Peyer's patch (tissue), 4 donors: Measurements from ENCODE around the gene ARF3.

Experiments used
- POLR2A ChIP-seq, 2 donors: fragments of 450-650 bp; IDR thresholded peaks; one replicate each; pipeline ENCODE4 v1.5.1; 2017; ENCODE audit warnings: antibody characterized with exemption in 2 of 2, mild to moderate bottlenecking in 2 of 2, moderate library complexity in 2 of 2
- TF ChIP-seq, protein P1 (sequence below), 6 experiments: fragments of 450-650 bp in 4 of 6; fragments of 200-600 bp in 2 of 6; sonication (generic) in 1 of 6; IDR thresholded peaks; one replicate each; pipeline ENCODE4 v1.5.1; 2017 to 2019; ENCODE audit warnings: antibody characterized with exemption in 6 of 6, mild to moderate bottlenecking in 3 of 6, moderate library complexity in 1 of 6

DNA sequence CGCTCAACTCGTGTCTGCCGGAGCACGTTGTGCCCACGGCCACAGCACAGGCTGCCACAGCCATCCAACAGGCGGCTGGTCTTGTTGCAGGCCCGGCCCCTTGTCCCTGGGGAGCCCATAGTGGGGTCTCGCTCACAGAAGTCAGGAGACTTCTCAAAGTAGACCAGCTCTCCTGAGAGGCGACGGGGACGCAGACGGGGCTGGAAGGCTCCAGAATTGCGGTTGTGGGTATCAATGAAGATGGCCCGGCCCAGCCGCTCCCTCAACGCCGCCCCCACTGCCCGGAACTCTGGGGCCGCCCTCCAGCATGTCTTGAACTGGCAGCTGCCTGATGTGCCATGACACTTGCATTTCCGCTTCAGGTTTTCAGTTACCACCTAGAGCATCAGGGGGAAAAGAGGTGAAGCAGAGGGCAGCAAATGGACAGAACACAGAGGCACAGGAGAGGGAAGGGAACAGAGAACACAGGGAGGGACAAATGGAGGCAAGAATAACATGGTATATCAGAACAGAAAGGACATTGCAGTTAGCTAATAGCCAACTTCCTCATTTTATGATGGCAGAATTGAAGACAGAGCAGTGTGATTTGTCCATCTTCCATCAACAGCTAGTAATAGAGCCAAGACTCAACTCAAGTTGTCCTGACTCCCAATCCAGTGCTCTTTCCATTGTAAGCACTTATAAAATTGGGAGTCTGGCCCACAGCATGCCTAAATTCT, 9.0 kb upstream of the ARF3 start:
- TF ChIP-seq, protein P1, sequence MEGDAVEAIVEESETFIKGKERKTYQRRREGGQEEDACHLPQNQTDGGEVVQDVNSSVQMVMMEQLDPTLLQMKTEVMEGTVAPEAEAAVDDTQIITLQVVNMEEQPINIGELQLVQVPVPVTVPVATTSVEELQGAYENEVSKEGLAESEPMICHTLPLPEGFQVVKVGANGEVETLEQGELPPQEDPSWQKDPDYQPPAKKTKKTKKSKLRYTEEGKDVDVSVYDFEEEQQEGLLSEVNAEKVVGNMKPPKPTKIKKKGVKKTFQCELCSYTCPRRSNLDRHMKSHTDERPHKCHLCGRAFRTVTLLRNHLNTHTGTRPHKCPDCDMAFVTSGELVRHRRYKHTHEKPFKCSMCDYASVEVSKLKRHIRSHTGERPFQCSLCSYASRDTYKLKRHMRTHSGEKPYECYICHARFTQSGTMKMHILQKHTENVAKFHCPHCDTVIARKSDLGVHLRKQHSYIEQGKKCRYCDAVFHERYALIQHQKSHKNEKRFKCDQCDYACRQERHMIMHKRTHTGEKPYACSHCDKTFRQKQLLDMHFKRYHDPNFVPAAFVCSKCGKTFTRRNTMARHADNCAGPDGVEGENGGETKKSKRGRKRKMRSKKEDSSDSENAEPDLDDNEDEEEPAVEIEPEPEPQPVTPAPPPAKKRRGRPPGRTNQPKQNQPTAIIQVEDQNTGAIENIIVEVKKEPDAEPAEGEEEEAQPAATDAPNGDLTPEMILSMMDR (IDR thresholded peaks at IDR 0.05), result no peak
- no peak for TF ChIP-seq POLR2A (IDR thresholded peaks at IDR 0.05)
